Esophagus (tissue), 2 donors: ENCODE measurements around the gene PPP1CC. TPM values are rescaled to one million over a fixed set of nuclear protein-coding genes. Genes with fewer than 3 reads are reported as not detected.
"Not testable (repeated sequence)": the region's sequence is repeated elsewhere in the genome, so short reads cannot be mapped to it uniquely, and the experiment has no call there.

Source experiments
- H3K27ac ChIP-seq, 2 donors: one replicate each; pipeline ENCODE4 v1.5.1; 2013; ENCODE audit warnings: low read depth in 2 of 2, mild to moderate bottlenecking in 2 of 2, inconsistent platforms in 1 of 2, low read length in 1 of 2, moderate library complexity in 1 of 2
- H3K27me3 ChIP-seq, 2 donors: one replicate each; pipeline ENCODE4 v1.6.1; 2013; ENCODE audit warnings: low read length in 2 of 2, control low read depth in 1 of 2, mild to moderate bottlenecking in 1 of 2; ENCODE audit not compliant: insufficient read depth in 2 of 2, control insufficient read depth in 1 of 2
- H3K36me3 ChIP-seq, 2 donors: one replicate each; pipeline ENCODE4 v1.6.1; 2013; ENCODE audit warnings: low read length in 1 of 2; ENCODE audit not compliant: control insufficient read depth in 2 of 2, insufficient read depth in 2 of 2
- H3K4me1 ChIP-seq, 2 donors: one replicate each; pipeline ENCODE4 v1.6.1; 2013; ENCODE audit warnings: low read length in 1 of 2; ENCODE audit not compliant: control insufficient read depth in 2 of 2, insufficient read depth in 2 of 2
- H3K4me3 ChIP-seq, 2 donors: one replicate each; pipeline ENCODE4 v1.5.1; 2013; ENCODE audit warnings: low read length in 2 of 2, mild to moderate bottlenecking in 2 of 2, low read depth in 1 of 2, moderate library complexity in 1 of 2
- H3K9me3 ChIP-seq, 2 donors: one replicate each; pipeline ENCODE4 v1.6.1; 2013; ENCODE audit warnings: mild to moderate bottlenecking in 2 of 2, low read depth in 1 of 2, low read length in 1 of 2, moderate library complexity in 1 of 2; ENCODE audit not compliant: control insufficient read depth in 2 of 2, insufficient read depth in 1 of 2
- WGBS, 2 donors: extraction: QIAGEN DNeasy Blood & Tissue Kit; methylation state at CpG; one replicate each; pipeline ENCODE4 v1.1.7; 2013; 5-methylcytosine and 5-hydroxymethylcytosine counted together
- polyA plus RNA-seq, 2 donors: library from polyadenylated mRNA; stranded (reverse); fragments of 200-250 nt; gene quantifications; one replicate each; pipeline ENCODE4 v1.2.3, GENCODE V29; 2013
- donor health status: healthy with polysubstance abuse.
- donor health status: Bipolar disorder and iron deficiency.

The PPP1CC gene
- polyA plus RNA-seq, 2 donors: 63.2 to 65.3 TPM

DNA sequence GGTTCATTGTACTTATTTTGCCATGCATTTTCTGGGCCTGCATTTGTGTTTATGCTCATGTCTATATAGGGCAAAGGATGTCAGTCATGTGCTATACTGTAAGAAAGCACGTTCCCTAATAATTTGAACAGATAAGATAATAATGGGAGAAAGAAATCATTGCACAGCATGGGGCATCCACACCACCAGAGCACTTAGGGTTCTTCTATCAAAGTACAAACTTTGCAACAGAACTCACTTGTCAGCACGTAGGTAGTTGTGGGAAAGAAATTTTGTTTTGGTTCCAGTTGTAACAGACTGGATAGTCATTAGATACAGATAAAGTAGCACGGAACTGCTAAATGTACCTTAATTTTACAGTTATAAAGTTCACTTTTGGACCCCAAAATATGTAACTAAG lies 10.1 kb downstream of the PPP1CC start:
- Histone ChIP-seq H3K9me3 (no peaks in the 10 kb centered on the region), H3K4me1 (peaks cover 0 to 7% of the 10 kb centered on the region in 2 donors), H3K36me3 (peaks cover 0 to 14% of the 10 kb centered on the region in 2 donors), H3K4me3 (no peak overlapping the region), H3K27ac (no peak overlapping the region), H3K27me3 (no peaks in the 10 kb centered on the region)
- 46 to 62% methylated on average over 3 of the region's 3 CpGs for WGBS, 2 donors

DNA sequence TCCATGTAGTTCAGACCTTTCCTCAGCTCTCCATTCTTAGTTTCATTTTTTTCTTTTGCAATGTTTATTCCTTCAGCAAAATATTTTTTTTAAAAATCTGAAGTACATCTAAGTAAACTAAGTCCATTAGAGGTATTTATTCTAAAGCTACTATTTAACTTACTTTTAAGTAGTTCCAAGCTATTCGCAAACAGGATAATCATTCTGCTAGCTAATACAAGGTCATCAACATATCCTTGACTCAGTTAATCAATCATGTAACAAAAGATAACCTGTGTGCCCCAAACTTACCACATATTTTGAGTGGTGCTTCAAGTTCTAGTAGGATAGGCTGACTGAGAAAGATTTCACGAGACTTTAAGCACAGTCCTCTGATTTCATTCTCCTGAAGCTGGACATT lies 11.2 kb downstream of the PPP1CC start:
- Histone ChIP-seq H3K36me3 (peaks cover 5 to 14% of the 10 kb centered on the region in 2 donors), H3K27ac (no peak overlapping the region), H3K4me1 (peaks cover 0 to 7% of the 10 kb centered on the region in 2 donors), H3K27me3 (no peaks in the 10 kb centered on the region), H3K4me3 (no peak overlapping the region), H3K9me3 (no peaks in the 10 kb centered on the region)
- WGBS, 2 donors: 69 to 70% methylated on average over 2 of the region's 2 CpGs

DNA sequence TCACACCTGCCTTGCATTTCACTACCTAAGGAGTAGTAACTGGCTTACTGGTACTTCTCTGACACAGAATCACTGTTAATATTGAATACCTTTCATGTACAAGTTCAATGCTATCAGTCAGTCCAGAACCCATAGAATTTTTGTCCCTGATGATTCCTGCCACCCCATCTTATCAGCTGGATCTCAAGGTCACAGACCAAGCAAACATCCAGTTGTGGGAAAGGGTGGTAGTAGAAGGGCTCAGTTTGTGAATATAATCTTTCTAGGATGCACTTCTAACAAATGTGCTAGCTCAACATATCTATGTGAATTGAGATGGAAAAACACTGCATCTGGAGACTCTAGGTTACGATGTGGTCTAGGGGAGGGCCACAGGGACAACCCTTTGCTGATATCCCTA lies 14.1 kb downstream of the PPP1CC start:
- no peak overlapping the region for H3K4me3 ChIP-seq
- WGBS, 2 donors: 90 to 95% methylated on average over 1 of the region's 1 CpG
- H3K4me1 ChIP-seq: no peaks in the 10 kb centered on the region
- no peak overlapping the region for H3K27ac ChIP-seq
- no peaks in the 10 kb centered on the region for H3K9me3 ChIP-seq
- peaks cover 5 to 15% of the 10 kb centered on the region in 2 donors for H3K36me3 ChIP-seq
- no peaks in the 10 kb centered on the region for H3K27me3 ChIP-seq

DNA sequence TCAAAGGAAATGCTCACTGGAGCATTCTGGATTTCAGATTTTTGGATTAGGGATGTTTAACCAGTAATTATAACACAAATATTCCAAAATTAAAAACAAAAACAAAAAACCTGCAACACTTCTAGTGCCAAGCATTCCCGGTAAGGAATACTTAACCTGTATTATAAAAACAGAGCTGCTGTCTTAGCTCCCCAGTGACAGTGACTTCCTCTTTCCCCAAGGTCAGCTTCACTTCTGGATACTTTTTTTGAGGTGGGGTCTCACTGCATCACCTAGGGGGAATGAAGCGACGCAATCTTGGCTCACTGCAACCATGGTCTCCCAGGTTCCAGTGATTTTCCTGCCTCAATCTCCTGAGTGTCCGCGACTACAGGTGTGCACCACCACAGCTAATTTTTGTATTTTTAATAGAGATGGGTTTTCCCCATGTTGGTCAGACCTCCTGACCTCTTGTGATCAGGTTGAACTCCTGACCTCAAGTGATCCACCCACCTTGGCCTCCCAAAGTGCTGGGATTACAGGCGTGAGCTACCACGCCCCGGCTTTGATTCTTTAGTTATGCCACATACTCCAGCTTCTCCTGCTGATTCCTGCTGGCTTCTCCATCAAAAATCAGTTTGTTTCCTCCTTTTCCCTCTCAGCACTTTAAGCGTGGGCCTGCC lies 15.9 kb downstream of the PPP1CC start:
- peaks cover 5 to 14% of the 10 kb centered on the region in 2 donors for H3K36me3 ChIP-seq
- WGBS, 2 donors: 87 to 92% methylated on average over 9 of the region's 9 CpGs

DNA sequence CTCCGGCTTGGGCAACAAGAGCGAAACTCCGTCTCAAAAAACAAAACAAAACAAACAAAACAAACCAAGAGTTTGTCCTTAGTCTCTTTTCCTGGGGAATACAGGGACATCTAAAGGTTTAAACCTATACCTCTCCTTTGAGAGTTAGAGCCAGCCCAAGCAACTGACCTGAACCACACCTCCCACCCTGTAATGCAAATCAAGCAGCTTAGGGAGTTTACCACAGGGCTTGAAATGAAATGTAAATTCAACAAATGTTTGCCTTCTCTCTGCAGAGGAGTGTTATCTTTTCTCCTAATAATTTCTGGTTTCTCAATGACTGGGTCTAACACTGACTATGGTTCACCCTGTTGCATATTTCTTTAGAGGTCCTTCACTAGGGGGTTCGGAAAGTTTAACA lies 16.7 kb downstream of the PPP1CC start:
- Histone ChIP-seq H3K9me3 (no peaks in the 10 kb centered on the region), H3K36me3 (peaks cover 5 to 14% of the 10 kb centered on the region in 2 donors), H3K4me1 (no peaks in the 10 kb centered on the region), H3K27me3 (no peaks in the 10 kb centered on the region), H3K4me3 (no peak overlapping the region), H3K27ac (no peak overlapping the region)
- 95 to 96% methylated on average over 4 of the region's 4 CpGs for WGBS, 2 donors

More for the DNA sequence above, 15.9 kb downstream of the PPP1CC start:
- no peaks in the 10 kb centered on the region for H3K9me3 ChIP-seq
- H3K27me3 ChIP-seq: no peaks in the 10 kb centered on the region
- H3K27ac ChIP-seq: no peak overlapping the region
- H3K4me3 ChIP-seq: no peak overlapping the region
- no peaks in the 10 kb centered on the region for H3K4me1 ChIP-seq

DNA sequence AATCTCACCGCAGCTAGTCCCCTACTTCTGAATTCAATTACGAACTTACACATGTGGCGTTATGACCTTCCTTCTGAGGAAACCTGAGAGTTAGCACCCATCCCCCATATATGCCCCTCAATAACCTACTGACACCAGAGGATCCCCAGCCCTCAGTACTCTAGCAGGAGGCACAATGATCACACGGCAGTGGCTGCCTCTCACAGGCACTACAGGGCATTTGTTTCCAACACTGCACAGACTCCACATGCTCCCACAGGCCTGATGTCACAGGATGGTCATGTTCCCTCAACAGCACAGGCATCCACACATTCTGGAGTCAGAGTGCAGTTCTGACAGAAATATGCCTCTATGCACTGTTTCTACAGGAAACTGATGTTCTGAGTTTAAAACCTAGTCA lies 17.4 kb downstream of the PPP1CC start:
- no peaks in the 10 kb centered on the region for H3K9me3 ChIP-seq
- H3K36me3 ChIP-seq: peaks cover 5 to 14% of the 10 kb centered on the region in 2 donors
- no peaks in the 10 kb centered on the region for H3K4me1 ChIP-seq
- no peak overlapping the region for H3K27ac ChIP-seq
- H3K27me3 ChIP-seq: no peaks in the 10 kb centered on the region
- 85 to 91% methylated on average over 4 of the region's 4 CpGs for WGBS, 2 donors
- no peak overlapping the region for H3K4me3 ChIP-seq

DNA sequence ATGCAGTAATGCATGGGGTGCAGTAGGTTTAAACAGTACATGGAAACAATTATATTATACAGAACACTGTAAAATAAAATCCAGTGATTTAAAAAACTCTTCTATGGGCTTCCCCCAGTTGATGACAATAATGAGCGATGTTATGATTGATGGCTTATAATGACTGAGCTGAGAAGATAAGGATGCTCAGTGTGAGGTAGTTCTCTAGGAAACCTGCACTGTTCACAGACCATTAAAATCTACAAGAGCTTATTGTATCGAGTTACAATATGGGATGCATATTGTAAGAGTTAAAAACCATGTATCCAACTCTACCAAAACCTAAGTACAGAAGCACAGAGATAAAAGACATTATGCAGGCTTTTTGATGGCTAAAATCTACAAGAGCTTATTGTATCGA lies 19.8 kb downstream of the PPP1CC start:
- H3K4me1 ChIP-seq, H3K9me3 ChIP-seq, H3K4me3 ChIP-seq, H3K27me3 ChIP-seq, H3K27ac ChIP-seq: not testable (repeated sequence)
- peaks cover 5 to 16% of the 10 kb centered on the region in 2 donors for H3K36me3 ChIP-seq
- 88% methylated on average over 3 of the region's 3 CpGs for WGBS, 2 donors

DNA sequence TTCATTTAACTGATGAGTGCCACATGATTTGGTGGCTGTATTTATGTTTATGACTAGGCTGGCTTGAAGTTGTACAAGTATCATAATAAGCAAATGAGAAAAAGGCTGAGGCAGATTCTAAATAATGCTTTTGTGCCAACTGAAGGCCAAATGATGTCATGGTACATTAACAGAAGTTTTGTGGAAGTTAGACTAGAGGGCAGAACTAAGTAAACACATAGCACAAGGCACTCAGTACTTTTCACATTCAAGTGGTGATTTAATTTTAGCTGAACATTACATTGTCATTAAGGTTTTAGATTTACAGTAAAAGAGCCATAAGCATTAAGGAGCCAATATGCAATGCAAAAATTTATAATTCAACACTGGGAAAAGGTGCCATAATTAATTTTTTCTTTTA lies 21.1 kb downstream of the PPP1CC start:
- Histone ChIP-seq H3K27me3 (no peaks in the 10 kb centered on the region), H3K36me3 (peaks cover 3 to 14% of the 10 kb centered on the region in 2 donors), H3K9me3 (no peaks in the 10 kb centered on the region), H3K4me3 (no peak overlapping the region), H3K27ac (no peak overlapping the region), H3K4me1 (no peaks in the 10 kb centered on the region)

DNA sequence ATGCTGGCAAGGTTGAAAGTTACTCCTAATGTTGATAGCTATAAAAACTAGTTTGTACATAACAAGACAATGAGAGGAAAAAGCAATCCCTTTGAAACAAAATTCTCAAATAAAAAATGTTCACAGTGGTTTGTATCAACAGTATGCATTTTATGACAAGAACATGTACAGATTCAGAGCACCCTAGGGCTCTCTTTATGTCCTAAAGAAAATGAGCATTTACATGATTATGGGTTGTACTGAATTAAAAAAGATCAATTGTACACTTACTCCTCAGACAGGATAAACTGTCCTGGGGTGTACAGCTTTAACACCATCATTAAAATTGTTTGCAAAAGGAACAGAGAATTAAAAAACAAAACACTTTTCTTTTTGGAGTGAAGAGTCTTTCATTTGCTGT lies 22.2 kb downstream of the PPP1CC start:
- peaks cover 3 to 14% of the 10 kb centered on the region in 2 donors for H3K36me3 ChIP-seq
- no peak overlapping the region for H3K4me3 ChIP-seq
- H3K27ac ChIP-seq: no peak overlapping the region
- no peaks in the 10 kb centered on the region for H3K27me3 ChIP-seq
- H3K9me3 ChIP-seq: no peaks in the 10 kb centered on the region
- H3K4me1 ChIP-seq: no peaks in the 10 kb centered on the region

DNA sequence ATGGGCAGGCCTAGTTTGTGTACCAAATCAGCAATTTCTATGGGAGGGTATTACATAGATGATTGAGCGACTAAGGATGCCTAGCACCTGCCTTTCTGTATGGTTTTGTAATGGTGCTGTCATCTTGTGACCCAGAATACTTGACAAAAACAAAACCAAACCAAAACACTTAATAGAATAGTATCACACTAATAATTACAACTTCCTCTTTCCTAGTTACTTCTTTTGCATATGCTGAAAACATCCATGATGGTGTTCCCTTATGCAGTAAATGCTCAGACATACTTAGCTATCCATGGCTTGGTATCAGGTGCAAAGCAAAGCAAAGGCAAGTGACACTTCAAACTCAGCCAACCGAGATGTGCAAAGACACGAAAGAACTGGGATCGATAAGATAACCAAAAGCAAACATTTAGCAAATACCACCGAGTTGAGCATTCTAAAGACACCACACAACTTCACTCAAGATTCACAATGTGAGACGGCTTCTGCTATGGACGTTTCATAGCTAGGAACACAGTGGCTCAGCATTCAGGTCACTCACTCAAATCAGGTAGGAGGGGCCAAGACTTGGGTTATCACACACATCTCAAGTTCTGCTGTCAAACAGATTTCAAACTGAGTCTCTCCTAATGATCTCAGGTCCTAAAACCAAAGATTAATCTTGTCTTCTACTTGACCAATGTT lies 24.3 kb downstream of the PPP1CC start:
- H3K36me3 ChIP-seq: peaks cover 3 to 10% of the 10 kb centered on the region in 2 donors
- WGBS, 2 donors: 74 to 88% methylated on average over 7 of the region's 7 CpGs
- H3K4me1 ChIP-seq: no peaks in the 10 kb centered on the region
- H3K27ac ChIP-seq: no peak overlapping the region
- H3K4me3 ChIP-seq: no peak overlapping the region
- no peaks in the 10 kb centered on the region for H3K9me3 ChIP-seq
- no peaks in the 10 kb centered on the region for H3K27me3 ChIP-seq
